BLaER1 (cell line): ENCODE measurements around the gene PPHLN1.

Experiments used
- H3K27ac ChIP-seq: shearing (Covaris generic); formaldehyde crosslinking; 2 replicates; pipeline ENCODE4 v1.8.1; 2022
- H3K27me3 ChIP-seq: shearing (Covaris generic); formaldehyde crosslinking; 2 replicates; pipeline ENCODE4 v1.8.1; 2022
- H3K36me3 ChIP-seq: shearing (Covaris generic); formaldehyde crosslinking; 2 replicates; pipeline ENCODE4 v1.8.1; 2022
- H3K4me1 ChIP-seq: shearing (Covaris generic); formaldehyde crosslinking; 2 replicates; pipeline ENCODE4 v1.8.1; 2022
- H3K4me2 ChIP-seq: shearing (Covaris generic); formaldehyde crosslinking; 2 replicates; pipeline ENCODE4 v1.8.1; 2022
- H3K4me3 ChIP-seq: shearing (Covaris generic); formaldehyde crosslinking; 2 replicates; pipeline ENCODE4 v1.8.1; 2022
- H3K9ac ChIP-seq: shearing (Covaris generic); formaldehyde crosslinking; 2 replicates; pipeline ENCODE4 v1.8.1; 2022
- H3K9me3 ChIP-seq: shearing (Covaris generic); formaldehyde crosslinking; 2 replicates; pipeline ENCODE4 v1.8.1; 2022
- H4K20me1 ChIP-seq: shearing (Covaris generic); formaldehyde crosslinking; 2 replicates; pipeline ENCODE4 v1.8.1; 2022
- Cebpa-rat ChIP-seq: shearing (Covaris generic); IDR thresholded peaks from 2 replicates; pipeline ENCODE4 v1.8.1; 2022

Gene PPHLN1

DNA sequence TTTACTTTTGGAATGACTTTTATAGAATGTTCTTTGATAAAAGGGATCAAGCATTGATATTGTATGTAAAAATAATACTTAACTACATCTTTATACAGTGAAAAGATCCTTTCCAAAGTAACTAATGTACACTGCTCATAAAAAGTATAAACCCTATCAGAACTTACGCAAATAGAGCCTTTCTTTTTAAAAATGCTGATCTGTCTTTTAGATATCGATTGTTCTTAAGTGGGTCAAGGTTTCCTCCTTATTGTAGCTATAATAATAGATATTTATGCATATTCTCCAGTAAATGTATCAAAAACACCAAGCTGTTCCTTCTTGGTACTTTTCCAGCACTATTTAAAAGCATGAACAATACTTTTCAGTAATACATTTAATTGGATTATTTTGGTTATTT lies 68.5 kb downstream of the PPHLN1 start:
- Histone ChIP-seq H3K4me2 (no peak overlapping the region; the same call in 1 of the 2 replicates), H3K9me3 (no peaks in the 10 kb centered on the region), H3K9ac (no peak overlapping the region), H4K20me1 (no peaks in the 10 kb centered on the region), H3K4me3 (no peak overlapping the region), H3K36me3 (peaks cover 42% of the 10 kb centered on the region), H3K27me3 (no peaks in the 10 kb centered on the region), H3K27ac (no peak overlapping the region), H3K4me1 (peaks cover 37% of the 10 kb centered on the region)
- no peak for TF ChIP-seq Cebpa-rat

DNA sequence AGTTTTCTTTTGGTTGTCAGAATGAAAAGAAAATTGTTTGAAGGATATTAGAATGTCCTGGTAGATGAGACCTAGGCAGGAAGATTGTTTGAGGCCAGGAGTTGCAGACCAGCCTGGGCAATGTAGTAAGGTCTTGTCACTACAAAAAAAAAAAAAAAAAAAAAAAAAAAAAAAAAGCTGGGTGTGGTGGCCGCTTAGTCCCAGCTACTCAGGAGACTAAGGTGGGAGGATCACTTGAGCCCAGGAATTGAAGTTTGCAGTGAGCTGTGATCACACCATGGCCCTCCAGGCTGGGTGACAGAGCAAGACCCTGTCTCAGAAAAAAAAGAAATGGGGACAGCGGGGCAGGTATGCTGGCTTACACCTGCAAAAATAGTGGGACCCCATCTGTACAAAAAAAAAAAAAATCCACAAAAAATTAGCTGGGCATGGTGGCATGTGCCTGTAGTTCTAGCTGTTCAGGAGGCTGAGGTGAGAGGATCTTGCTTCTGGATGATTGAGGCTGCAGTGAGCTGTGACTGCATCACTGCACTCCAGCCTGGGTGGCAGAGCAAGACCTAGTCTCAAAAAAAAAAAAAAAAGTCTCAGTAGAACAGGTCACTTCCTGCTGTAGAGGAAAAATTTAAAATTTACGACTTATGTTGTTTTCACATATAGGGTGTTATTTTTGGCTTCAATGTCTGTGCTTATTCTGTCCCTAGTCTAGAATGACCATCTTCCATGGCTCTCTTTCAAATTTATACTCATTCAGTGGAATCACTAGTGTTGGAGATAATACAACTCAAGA lies 70.7 kb downstream of the PPHLN1 start:
- Histone ChIP-seq H4K20me1 (no peaks in the 10 kb centered on the region), H3K4me1 (peaks cover 29% of the 10 kb centered on the region), H3K36me3 (peaks cover 45% of the 10 kb centered on the region), H3K9me3 (peaks cover 5% of the 10 kb centered on the region; the same call in 1 of the 2 replicates), H3K4me3 (no peak overlapping the region), H3K9ac (no peak overlapping the region), H3K27ac (no peak overlapping the region), H3K27me3 (no peaks in the 10 kb centered on the region), H3K4me2 (no peak overlapping the region)
- no peak for TF ChIP-seq Cebpa-rat

DNA sequence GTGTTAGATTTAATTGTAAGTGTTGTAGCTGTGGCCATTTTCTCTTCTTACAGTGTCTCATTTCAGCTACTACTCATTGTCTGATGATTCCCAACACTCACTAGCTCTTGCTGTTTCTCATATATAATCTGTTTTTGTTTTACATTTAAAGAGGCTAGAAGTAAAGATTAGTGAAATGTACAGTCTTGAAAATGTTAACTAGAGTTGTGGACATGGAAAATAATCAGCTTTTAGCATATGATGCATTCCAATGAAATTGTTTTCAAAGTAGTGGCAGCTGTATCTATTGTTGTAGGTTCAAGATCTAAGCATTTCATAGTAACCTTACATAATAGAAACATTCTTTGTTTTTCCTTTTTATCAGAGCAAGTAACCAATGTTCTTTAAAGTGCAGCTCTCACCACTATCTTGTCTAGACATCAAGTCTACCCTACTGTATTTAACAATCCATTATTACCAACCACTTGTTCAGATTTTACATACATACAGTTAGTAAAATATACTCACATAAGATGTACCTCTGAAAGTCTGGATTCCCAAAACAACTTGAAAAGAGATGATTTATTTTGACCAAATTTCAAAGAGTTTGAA lies 76.9 kb downstream of the PPHLN1 start:
- no peak overlapping the region for H3K27ac ChIP-seq
- no peak overlapping the region for H3K4me3 ChIP-seq
- no peak for TF ChIP-seq Cebpa-rat
- H4K20me1 ChIP-seq: no peaks in the 10 kb centered on the region
- no peak overlapping the region for H3K9ac ChIP-seq
- peaks cover 6% of the 10 kb centered on the region; the same call in 1 of the 2 replicates for H3K9me3 ChIP-seq
- H3K4me1 ChIP-seq: no peaks in the 10 kb centered on the region
- no peak overlapping the region for H3K4me2 ChIP-seq
- H3K27me3 ChIP-seq: no peaks in the 10 kb centered on the region
- peaks cover 65% of the 10 kb centered on the region for H3K36me3 ChIP-seq

DNA sequence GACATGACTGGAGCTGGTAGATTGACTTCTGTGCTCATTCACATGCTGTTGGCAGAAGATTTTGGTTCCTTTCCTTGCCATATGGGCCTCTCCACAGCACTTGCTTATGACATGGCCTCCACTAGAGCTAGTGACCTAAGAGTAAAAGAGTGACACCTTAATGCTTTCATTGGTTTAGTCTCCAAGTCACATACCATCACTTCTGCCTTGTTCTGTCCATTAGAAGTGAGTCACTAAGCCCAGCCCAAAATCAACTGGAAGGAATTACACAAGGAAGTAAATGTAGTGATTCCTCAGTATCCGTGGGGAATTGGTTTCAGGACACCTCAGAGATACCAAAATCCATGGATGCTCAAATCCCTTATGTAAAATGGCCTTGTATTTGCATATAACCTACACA lies 81.3 kb downstream of the PPHLN1 start:
- H3K27ac ChIP-seq: no peak overlapping the region
- no peaks in the 10 kb centered on the region for H3K9me3 ChIP-seq
- no peak overlapping the region for H3K4me3 ChIP-seq
- H3K9ac ChIP-seq: no peak overlapping the region
- no peaks in the 10 kb centered on the region for H3K27me3 ChIP-seq
- peaks cover 43% of the 10 kb centered on the region for H3K36me3 ChIP-seq
- H3K4me2 ChIP-seq: no peak overlapping the region
- H3K4me1 ChIP-seq: no peaks in the 10 kb centered on the region
- no peak for TF ChIP-seq Cebpa-rat
- H4K20me1 ChIP-seq: no peaks in the 10 kb centered on the region

DNA sequence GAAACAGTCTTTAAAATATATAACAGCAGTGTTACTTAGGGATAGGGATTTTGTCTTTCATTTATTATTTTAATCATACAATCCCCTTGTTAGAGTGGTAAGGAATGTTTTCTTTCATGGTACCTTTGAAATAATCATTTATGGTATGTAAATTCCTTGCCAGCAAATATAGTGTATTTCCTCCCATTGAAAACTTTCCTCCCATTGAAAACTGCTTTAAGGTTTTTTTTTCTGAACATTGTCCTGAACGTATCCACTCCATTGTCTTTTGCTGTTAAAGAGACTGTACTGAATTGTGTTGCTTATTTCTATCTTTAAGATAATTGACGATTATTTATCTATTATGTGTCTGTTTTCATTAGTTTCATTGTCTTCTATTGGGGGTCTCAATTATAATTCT lies 83.5 kb downstream of the PPHLN1 start:
- no peaks in the 10 kb centered on the region for H3K27me3 ChIP-seq
- peaks cover 50% of the 10 kb centered on the region for H3K36me3 ChIP-seq
- H3K4me3 ChIP-seq: no peak overlapping the region
- TF ChIP-seq Cebpa-rat: no peak
- no peak overlapping the region for H3K27ac ChIP-seq
- H3K4me2 ChIP-seq: no peak overlapping the region
- peaks cover 4% of the 10 kb centered on the region; the same call in 1 of the 2 replicates for H3K9me3 ChIP-seq
- H3K4me1 ChIP-seq: no peaks in the 10 kb centered on the region
- no peak overlapping the region for H3K9ac ChIP-seq
- H4K20me1 ChIP-seq: no peaks in the 10 kb centered on the region

DNA sequence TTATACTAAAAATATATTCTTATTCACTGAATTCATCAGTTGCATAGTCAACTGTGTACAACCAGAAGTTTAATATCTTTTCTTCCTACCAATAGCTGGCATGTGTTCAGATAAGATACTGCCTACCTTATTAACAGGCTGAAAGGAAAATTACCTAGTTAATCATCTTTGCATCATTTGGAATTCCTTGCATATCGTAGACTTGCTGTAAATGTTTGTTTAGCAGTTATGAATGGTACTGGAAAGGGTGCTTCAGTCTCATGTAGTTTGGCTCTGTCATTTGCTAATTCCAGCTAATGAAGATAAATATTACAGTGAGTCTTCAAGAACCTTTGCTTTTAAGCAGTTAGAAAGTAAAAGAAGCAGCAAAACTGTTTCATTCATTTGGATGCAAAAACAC lies 84.4 kb downstream of the PPHLN1 start:
- no peak overlapping the region for H3K4me3 ChIP-seq
- H3K27ac ChIP-seq: no peak overlapping the region
- no peak overlapping the region for H3K4me2 ChIP-seq
- TF ChIP-seq Cebpa-rat: no peak
- no peaks in the 10 kb centered on the region for H3K4me1 ChIP-seq
- H3K36me3 ChIP-seq: peaks cover 55% of the 10 kb centered on the region
- H3K9me3 ChIP-seq: peaks cover 4% of the 10 kb centered on the region; the same call in 1 of the 2 replicates
- H3K9ac ChIP-seq: no peak overlapping the region
- H3K27me3 ChIP-seq: no peaks in the 10 kb centered on the region
- no peaks in the 10 kb centered on the region for H4K20me1 ChIP-seq

DNA sequence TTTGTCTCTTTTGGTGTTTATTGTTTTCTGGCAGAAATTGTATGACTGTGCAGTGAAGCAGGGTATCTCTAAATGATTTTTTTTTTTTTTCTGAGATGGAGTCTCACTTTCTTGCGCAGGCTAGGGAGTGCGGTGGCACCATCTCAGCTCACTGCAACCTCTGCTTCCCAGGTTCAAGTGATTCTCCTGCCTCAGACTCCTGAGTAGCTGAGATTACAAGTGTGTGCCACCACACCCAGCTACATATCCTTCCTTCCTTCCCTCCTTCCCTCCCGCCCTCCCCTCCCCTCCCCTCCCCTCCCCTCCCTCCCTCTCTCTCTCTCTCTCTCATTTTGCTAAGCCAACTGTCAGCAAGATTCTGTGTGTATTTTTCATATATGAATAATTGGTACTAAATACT lies 94.4 kb downstream of the PPHLN1 start:
- H3K9me3 ChIP-seq: no peaks in the 10 kb centered on the region
- no peaks in the 10 kb centered on the region for H4K20me1 ChIP-seq
- no peaks in the 10 kb centered on the region for H3K4me1 ChIP-seq
- no peak overlapping the region for H3K9ac ChIP-seq
- no peaks in the 10 kb centered on the region for H3K27me3 ChIP-seq
- peaks cover 27% of the 10 kb centered on the region for H3K36me3 ChIP-seq
- H3K27ac ChIP-seq: no peak overlapping the region
- H3K4me3 ChIP-seq: no peak overlapping the region
- TF ChIP-seq Cebpa-rat: no peak
- no peak overlapping the region for H3K4me2 ChIP-seq

DNA sequence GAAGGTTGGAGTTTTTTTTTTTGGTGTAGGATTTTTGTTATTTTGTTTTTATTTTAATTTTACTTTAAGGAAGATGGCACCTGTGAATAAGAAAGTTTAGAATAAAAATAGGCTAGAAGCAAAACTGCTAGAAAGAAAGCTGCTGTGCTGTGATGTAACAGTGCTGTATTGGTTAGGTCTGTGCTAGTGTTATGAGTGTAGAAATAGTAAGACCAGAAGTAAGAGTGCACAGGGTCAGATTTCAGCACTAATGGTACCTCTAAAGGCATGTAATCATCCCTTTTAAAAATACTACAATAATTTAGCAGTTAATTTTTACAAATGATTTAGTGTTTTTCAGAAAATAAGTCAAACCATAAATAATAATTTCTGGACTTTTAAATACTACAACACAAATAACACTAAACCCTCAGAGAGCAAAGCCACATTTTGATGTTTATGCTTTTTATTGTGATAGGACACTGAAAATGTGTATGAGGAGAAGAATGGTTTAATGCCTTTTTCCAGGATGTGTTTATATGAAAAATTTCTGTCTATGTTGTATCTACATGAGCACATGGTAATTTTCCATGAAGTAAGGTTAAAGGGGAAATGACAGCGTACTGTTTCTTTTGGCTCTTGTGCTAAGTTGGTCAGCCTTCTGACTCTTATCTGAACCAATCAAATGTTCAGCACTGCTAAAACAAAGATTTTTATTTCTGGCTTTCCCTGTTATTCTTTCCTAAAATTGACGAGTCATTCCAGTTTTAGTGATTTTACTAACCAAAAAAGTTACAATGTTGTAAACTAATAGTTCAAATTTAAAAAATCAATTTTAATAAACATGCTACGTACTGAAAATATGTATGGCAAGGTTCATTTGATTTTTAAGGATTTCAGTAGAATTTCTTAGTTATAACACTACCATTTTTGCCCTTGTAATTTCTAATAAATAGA lies 96.1 kb downstream of the PPHLN1 start:
- Histone ChIP-seq H3K36me3 (peaks cover 30% of the 10 kb centered on the region; the same call in 1 of the 2 replicates), H4K20me1 (no peaks in the 10 kb centered on the region), H3K27ac (no peak overlapping the region), H3K27me3 (no peaks in the 10 kb centered on the region), H3K4me3 (no peak overlapping the region), H3K4me2 (no peak overlapping the region), H3K9ac (no peak overlapping the region), H3K4me1 (no peaks in the 10 kb centered on the region), H3K9me3 (no peaks in the 10 kb centered on the region)
- TF ChIP-seq Cebpa-rat: no peak

DNA sequence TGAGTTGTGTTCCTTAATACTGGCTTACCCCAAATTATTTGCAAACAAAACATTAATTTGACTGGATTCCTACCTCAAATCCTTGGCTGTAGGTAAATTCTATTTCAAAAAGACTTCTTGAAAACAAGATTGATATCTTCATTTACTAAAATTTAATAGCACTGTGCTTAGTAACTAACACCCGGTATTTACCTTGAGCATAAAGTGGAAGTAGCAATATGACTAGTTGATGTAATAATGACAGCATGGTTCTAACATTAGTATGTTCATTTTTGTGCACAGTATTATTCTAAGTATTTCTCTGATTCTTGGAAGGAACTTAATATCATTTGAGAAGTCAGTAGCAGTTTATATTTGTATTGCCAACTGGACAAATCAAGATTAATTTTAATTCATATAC lies 96.8 kb downstream of the PPHLN1 start:
- no peaks in the 10 kb centered on the region for H4K20me1 ChIP-seq
- H3K9me3 ChIP-seq: no peaks in the 10 kb centered on the region
- H3K27me3 ChIP-seq: no peaks in the 10 kb centered on the region
- no peak overlapping the region for H3K27ac ChIP-seq
- no peak for TF ChIP-seq Cebpa-rat
- no peak overlapping the region for H3K4me3 ChIP-seq
- no peak overlapping the region for H3K9ac ChIP-seq
- no peak overlapping the region for H3K4me2 ChIP-seq
- H3K36me3 ChIP-seq: peaks cover 37% of the 10 kb centered on the region
- H3K4me1 ChIP-seq: no peaks in the 10 kb centered on the region

DNA sequence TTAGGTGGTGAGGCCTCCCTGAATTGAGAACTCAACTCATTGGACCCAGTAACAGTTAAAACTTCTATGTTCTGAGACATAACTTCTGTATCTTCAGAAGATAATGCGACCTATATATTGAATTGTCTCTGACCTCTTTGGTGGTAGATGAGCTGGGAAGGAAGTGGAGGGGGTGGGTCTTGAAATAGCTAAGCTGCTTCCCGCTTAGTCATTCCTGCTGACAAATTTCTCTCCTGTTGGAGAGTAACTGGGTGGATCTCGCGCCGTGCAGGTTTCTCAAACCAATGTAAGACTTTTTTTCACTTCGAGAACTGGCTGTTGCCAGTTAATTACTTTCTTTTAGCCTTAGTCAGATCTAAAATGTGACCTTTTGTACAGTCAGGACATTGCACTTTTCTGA lies 100.8 kb downstream of the PPHLN1 start:
- no peaks in the 10 kb centered on the region for H3K27me3 ChIP-seq
- no peak for TF ChIP-seq Cebpa-rat
- H4K20me1 ChIP-seq: no peaks in the 10 kb centered on the region
- peaks cover 45% of the 10 kb centered on the region for H3K36me3 ChIP-seq
- no peak overlapping the region for H3K27ac ChIP-seq
- no peak overlapping the region for H3K4me3 ChIP-seq
- no peaks in the 10 kb centered on the region for H3K4me1 ChIP-seq
- no peak overlapping the region for H3K9ac ChIP-seq
- no peak overlapping the region for H3K4me2 ChIP-seq
- H3K9me3 ChIP-seq: no peaks in the 10 kb centered on the region
